Kidney epithelial cell (primary cell): ENCODE data around the gene ADSS1. TPM values are rescaled to one million over a fixed set of nuclear protein-coding genes. Genes with fewer than 3 reads are reported as not detected.

Experiments used
- DNase-seq: peaks from one replicate; pipeline ENCODE4 v3.0.0-alpha.2; 2010; ENCODE audit warnings: low read depth
- H3K27me3 ChIP-seq: 2 replicates; pipeline ENCODE4 v1.6.0; 2011; ENCODE audit warnings: low read length; ENCODE audit not compliant: control insufficient read depth, insufficient read depth
- H3K36me3 ChIP-seq: 2 replicates; pipeline ENCODE4 v1.5.1; 2011; ENCODE audit warnings: low read length; ENCODE audit not compliant: control insufficient read depth, insufficient read depth
- H3K4me3 ChIP-seq: 2 replicates; pipeline ENCODE4 v1.5.1; 2011; ENCODE audit warnings: low read depth, mild to moderate bottlenecking, control low read depth, low read length
- CTCF ChIP-seq: IDR thresholded peaks from 2 replicates; pipeline ENCODE4 v1.5.1; 2011; ENCODE audit warnings: mild to moderate bottlenecking, moderate library complexity, low read length, control low read depth, inconsistent platforms; ENCODE audit not compliant: insufficient read depth, poor library complexity, severe bottlenecking
- total RNA-seq: library from RNA; depleted of rRNA; stranded (reverse); fragments of >200 nt; gene quantifications from 2 replicates; pipeline ENCODE4 v1.2.3, GENCODE V29; 2015

ADSS1 gene
- total RNA-seq, 1 donor from 2014 or later: 10.3 TPM

- H3K4me3 ChIP-seq: no peak overlapping the region
- no peak for DNase-seq
- TF ChIP-seq CTCF: no peak
- H3K36me3 ChIP-seq: no peaks in the 10 kb centered on the region
- no peaks in the 10 kb centered on the region for H3K27me3 ChIP-seq
Observed at GRCh38 chr14:104755621-104756020, 31.6 kb downstream of the ADSS1 start.

GRCh38 chr14:104756477-104757237 lies 32.6 kb downstream of the ADSS1 start:
- no peak for TF ChIP-seq CTCF
- Histone ChIP-seq H3K27me3 (no peaks in the 10 kb centered on the region), H3K36me3 (no peaks in the 10 kb centered on the region), H3K4me3 (no peak overlapping the region)
- DNase-seq: no peak

GRCh38 chr14:104757238-104757585 lies 33.2 kb downstream of the ADSS1 start:
- no peaks in the 10 kb centered on the region for H3K36me3 ChIP-seq
- H3K27me3 ChIP-seq: no peaks in the 10 kb centered on the region
- no peak overlapping the region for H3K4me3 ChIP-seq
- TF ChIP-seq CTCF: no peak
- no peak for DNase-seq

GRCh38 chr14:104757681-104758392 lies 33.8 kb downstream of the ADSS1 start:
- no peak for DNase-seq
- TF ChIP-seq CTCF: no peak
- no peaks in the 10 kb centered on the region for H3K36me3 ChIP-seq
- H3K4me3 ChIP-seq: no peak overlapping the region
- H3K27me3 ChIP-seq: no peaks in the 10 kb centered on the region

GRCh38 chr14:104758981-104759969 lies 35.2 kb downstream of the ADSS1 start:
- Histone ChIP-seq H3K36me3 (no peaks in the 10 kb centered on the region), H3K27me3 (no peaks in the 10 kb centered on the region), H3K4me3 (no peak overlapping the region)
- DNase-seq: no peak
- no peak for TF ChIP-seq CTCF
